Activated CD8-positive, alpha-beta T cell treated with anti-CD3 and anti-CD28 coated beads for 36 hours (primary cell): Measurements from ENCODE around the gene LRSAM1. TPM values are rescaled to one million over a fixed set of nuclear protein-coding genes. Genes with fewer than 3 reads are reported as not detected.

Experiments used
- ATAC-seq: fragments of 200-7000 bp; cut with Tn5 transposase; one replicate; pipeline ENCODE4 v1.10.0; 2021; ENCODE audit warnings: mild to moderate bottlenecking, moderate library complexity
- CTCF ChIA-PET: fragments of 350-600 bp; sonication (Branson Sonifier 250); formaldehyde crosslinking; loops from one replicate; lab custom pipeline; 2021; ENCODE audit warnings: antibody characterized with exemption; lab: Charles Lee
- POLR2A ChIA-PET: fragments of 350-600 bp; sonication (Branson Sonifier 250); formaldehyde crosslinking; loops from one replicate; lab custom pipeline; 2021; ENCODE audit warnings: antibody characterized with exemption; lab: Charles Lee
- DNase-seq: peaks from one replicate; pipeline ENCODE4 v3.0.0-alpha.2; 2020
- H3K27ac Mint-ChIP-seq: one replicate; pipeline ENCODE4 v1.8.0; 2021; ENCODE audit warnings: mild to moderate bottlenecking, mixed read lengths
- H3K27me3 Mint-ChIP-seq: one replicate; pipeline ENCODE4 v1.8.0; 2021; ENCODE audit warnings: mixed read lengths
- H3K36me3 Mint-ChIP-seq: one replicate; pipeline ENCODE4 v1.8.0; 2021; ENCODE audit warnings: low read depth, mixed read lengths
- H3K4me1 Mint-ChIP-seq: one replicate; pipeline ENCODE4 v1.8.0; 2021; ENCODE audit warnings: low read depth, mixed read lengths
- H3K4me3 Mint-ChIP-seq: one replicate; pipeline ENCODE4 v1.8.0; 2021; ENCODE audit warnings: mild to moderate bottlenecking, moderate library complexity, mixed read lengths
- H3K9me3 Mint-ChIP-seq: one replicate; pipeline ENCODE4 v1.8.0; 2021; ENCODE audit warnings: mixed read lengths
- CTCF ChIP-seq: fragments of 200-600 bp; IDR thresholded peaks from one replicate; pipeline ENCODE4 v1.8.0; 2022; ENCODE audit warnings: antibody characterized with exemption, mild to moderate bottlenecking
- intact Hi-C: fragments of 100-400 bp; cut with micrococcal nuclease; formaldehyde crosslinking; loops from one replicate; pipeline ENCODE4 v1.10.0; 2022
- total RNA-seq, 2 experiments: library from RNA; stranded (reverse); gene quantifications; one replicate each; pipeline ENCODE4 v1.2.3, GENCODE V29; 2021

Gene LRSAM1
- total RNA-seq, 2 experiments from 2014 or later, result 17.1 to 18.6 TPM

- no peak for DNase-seq
- TF ChIP-seq CTCF, result no peak
- Mint-ChIP-seq H3K36me3 (peaks cover 88% of the 10 kb centered on the region), H3K4me3 (no peak overlapping the region), H3K27ac (peak overlapping the region; percentile 72), H3K4me1 (peaks cover 34% of the 10 kb centered on the region), H3K9me3 (peaks cover 14% of the 10 kb centered on the region), H3K27me3 (no peaks in the 10 kb centered on the region)
- ATAC-seq, result no peak
- CTCF ChIA-PET, result no interaction called here
- POLR2A ChIA-PET, result interaction anchor here (0.6 to 1.9 kb wide), 11 partner anchors 9 to 334 kb away, joined by 3 to 10 read pairs (median 4); partner anchors contain the start of gene ZNF79
- intact Hi-C loops, result no loop called here
These were observed 6.1 kb upstream of the LRSAM1 start for GRCh38 chr9:127444921-127445850.

- Mint-ChIP-seq H3K36me3 (peaks cover 88% of the 10 kb centered on the region), H3K4me3 (peak overlapping the region; percentile 7), H3K9me3 (peaks cover 14% of the 10 kb centered on the region), H3K27me3 (no peaks in the 10 kb centered on the region), H3K4me1 (peaks cover 36% of the 10 kb centered on the region), H3K27ac (peak overlapping the region; percentile 72)
- ChIA-PET POLR2A (interaction anchor here (0.6 to 2.5 kb wide), 10 partner anchors 8 to 255 kb away, joined by 3 to 19 read pairs (median 4); partner anchors contain the start of gene ZNF79), CTCF (interaction anchor here (0.5 kb wide), 1 partner anchor 154 kb away, joined by 3 read pairs; no protein-coding TSS in a partner anchor)
- no peak for TF ChIP-seq CTCF
- intact Hi-C loops, result no loop called here
- DNase-seq (no peak), ATAC-seq (no peak)
These were observed 5.2 kb upstream of the LRSAM1 start for GRCh38 chr9:127445851-127446712.

- ATAC-seq (no peak), DNase-seq (no peak)
- Mint-ChIP-seq H3K36me3 (peaks cover 85% of the 10 kb centered on the region), H3K27me3 (no peaks in the 10 kb centered on the region), H3K27ac (peak overlapping the region; percentile 94), H3K4me1 (peaks cover 36% of the 10 kb centered on the region), H3K4me3 (peak overlapping the region; percentile 7), H3K9me3 (peaks cover 14% of the 10 kb centered on the region)
- ChIA-PET POLR2A (interaction anchor here (0.6 to 2.5 kb wide), 11 partner anchors 8 to 269 kb away, joined by 3 to 19 read pairs (median 5); partner anchors contain the start of genes PTRH1, TTC16 and ZNF79), CTCF (no interaction called here)
- intact Hi-C loops, result no loop called here
- TF ChIP-seq CTCF, result no peak
These were observed 4.4 kb upstream of the LRSAM1 start for GRCh38 chr9:127446713-127447415.

- Mint-ChIP-seq H3K27me3 (no peaks in the 10 kb centered on the region), H3K36me3 (peaks cover 83% of the 10 kb centered on the region), H3K9me3 (peaks cover 14% of the 10 kb centered on the region), H3K27ac (peak overlapping the region; percentile 94), H3K4me1 (peaks cover 38% of the 10 kb centered on the region), H3K4me3 (peak overlapping the region; percentile 91)
- POLR2A ChIA-PET, result interaction anchor here (0.6 to 2.5 kb wide), 13 partner anchors 9 to 268 kb away, joined by 3 to 19 read pairs (median 5); partner anchors contain the start of genes PTRH1, TTC16 and ZNF79
- ATAC-seq, result no peak
- CTCF ChIA-PET, result interaction anchor here (1.1 to 1.2 kb wide), 2 partner anchors 8 to 287 kb away, joined by 3 read pairs; partner anchors contain the start of gene TOR2A
- TF ChIP-seq CTCF, result no peak
- intact Hi-C loops, result no loop called here
- peak; percentile 46 for DNase-seq
These were observed 3.7 kb upstream of the LRSAM1 start for GRCh38 chr9:127447416-127448111.
